Type B pancreatic cell (in vitro differentiated cells): Measurements from ENCODE around the gene PTPN14. TPM values are rescaled to one million over a fixed set of nuclear protein-coding genes. Genes with fewer than 3 reads are reported as not detected.
A peak's percentile ranks its signal among the peaks of the same experiment; 100 is the strongest.

Source experiments
- DNase-seq: peaks from one replicate; pipeline ENCODE4 v3.0.0; 2021; ENCODE audit warnings: mixed read lengths; ENCODE audit not compliant: unreplicated experiment; ENCODE audit errors: extremely low spot score
- H3K27ac Mint-ChIP-seq: 2 replicates; pipeline ENCODE4 v1.8.0; 2021; ENCODE audit warnings: mild to moderate bottlenecking, mixed read lengths
- H3K27me3 Mint-ChIP-seq: 2 replicates; pipeline ENCODE4 v1.8.0; 2021; ENCODE audit warnings: mixed read lengths
- H3K36me3 Mint-ChIP-seq: 2 replicates; pipeline ENCODE4 v1.8.0; 2021; ENCODE audit warnings: mixed read lengths
- H3K4me1 Mint-ChIP-seq: one replicate; pipeline ENCODE4 v1.8.0; 2021; ENCODE audit warnings: mixed read lengths; ENCODE audit not compliant: unreplicated experiment
- H3K4me3 Mint-ChIP-seq: 2 replicates; pipeline ENCODE4 v1.8.0; 2021; ENCODE audit warnings: mild to moderate bottlenecking, mixed read lengths
- H3K9me3 Mint-ChIP-seq: 2 replicates; pipeline ENCODE4 v1.8.0; 2021; ENCODE audit warnings: mixed read lengths
- CTCF ChIP-seq: fragments of 200-600 bp; sonication (generic); conservative IDR thresholded peaks from 2 replicates; pipeline ENCODE4 v1.5.0; 2021; ENCODE audit warnings: antibody characterized with exemption, mild to moderate bottlenecking
- total RNA-seq: library from RNA; stranded (reverse); gene quantifications from 2 replicates; pipeline ENCODE4 v1.2.1, GENCODE V29; 2021; ENCODE audit warnings: low replicate concordance

The PTPN14 gene
- total RNA-seq, 1 donor from 2014 or later: 29.2 TPM

GRCh38 chr1:214550857-214551435 lies 456 bp downstream of the PTPN14 start:
- no peaks in the 10 kb centered on the region for H3K9me3 Mint-ChIP-seq
- H3K36me3 Mint-ChIP-seq: no peaks in the 10 kb centered on the region
- peaks cover 10% of the 10 kb centered on the region for H3K27me3 Mint-ChIP-seq
- DNase-seq: no peak
- peak overlapping the region; percentile 100 for H3K27ac Mint-ChIP-seq
- H3K4me3 Mint-ChIP-seq: peak overlapping the region; percentile 97
- no peak for TF ChIP-seq CTCF
- H3K4me1 Mint-ChIP-seq: peaks cover 31% of the 10 kb centered on the region

GRCh38 chr1:214550013-214550856 lies 1.2 kb downstream of the PTPN14 start:
- Mint-ChIP-seq H3K9me3 (no peaks in the 10 kb centered on the region), H3K27me3 (peaks cover 10% of the 10 kb centered on the region), H3K4me1 (peaks cover 31% of the 10 kb centered on the region), H3K36me3 (no peaks in the 10 kb centered on the region), H3K4me3 (peak overlapping the region; percentile 97), H3K27ac (peak overlapping the region; percentile 100)
- no peak for DNase-seq
- peak; percentile 54 for TF ChIP-seq CTCF

- no peak for TF ChIP-seq CTCF
- Mint-ChIP-seq H3K9me3 (no peaks in the 10 kb centered on the region), H3K27me3 (peaks cover 10% of the 10 kb centered on the region), H3K4me1 (peaks cover 31% of the 10 kb centered on the region), H3K36me3 (no peaks in the 10 kb centered on the region), H3K27ac (peak overlapping the region; percentile 100), H3K4me3 (peak overlapping the region; percentile 97)
- DNase-seq: no peak
Observed at GRCh38 chr1:214549604-214550003, 1.8 kb downstream of the PTPN14 start.

GRCh38 chr1:214548988-214549387 lies 2.4 kb downstream of the PTPN14 start:
- H3K4me1 Mint-ChIP-seq: peaks cover 31% of the 10 kb centered on the region
- peaks cover 10% of the 10 kb centered on the region for H3K27me3 Mint-ChIP-seq
- no peaks in the 10 kb centered on the region for H3K36me3 Mint-ChIP-seq
- H3K4me3 Mint-ChIP-seq: peak overlapping the region; percentile 97
- TF ChIP-seq CTCF: no peak
- DNase-seq: no peak
- no peaks in the 10 kb centered on the region for H3K9me3 Mint-ChIP-seq
- H3K27ac Mint-ChIP-seq: peak overlapping the region; percentile 59

- DNase-seq: no peak
- Mint-ChIP-seq H3K36me3 (no peaks in the 10 kb centered on the region), H3K4me1 (peaks cover 31% of the 10 kb centered on the region), H3K9me3 (no peaks in the 10 kb centered on the region), H3K27ac (no peak overlapping the region), H3K27me3 (peaks cover 10% of the 10 kb centered on the region), H3K4me3 (peak overlapping the region; percentile 32)
- no peak for TF ChIP-seq CTCF
Observed at GRCh38 chr1:214548271-214548670, 3.1 kb downstream of the PTPN14 start.
